ENCODE results near the gene FAXC. TPM values are rescaled to one million over a fixed set of nuclear protein-coding genes. Genes with fewer than 3 reads are reported as not detected.

FAXC gene
- total RNA-seq, 1 donor from 2014 or later = 68.9 TPM

GRCh38 chr6:99390896-99391295 is 41.4 kb upstream of the FAXC start:
- TF ChIP-seq, protein P1, sequence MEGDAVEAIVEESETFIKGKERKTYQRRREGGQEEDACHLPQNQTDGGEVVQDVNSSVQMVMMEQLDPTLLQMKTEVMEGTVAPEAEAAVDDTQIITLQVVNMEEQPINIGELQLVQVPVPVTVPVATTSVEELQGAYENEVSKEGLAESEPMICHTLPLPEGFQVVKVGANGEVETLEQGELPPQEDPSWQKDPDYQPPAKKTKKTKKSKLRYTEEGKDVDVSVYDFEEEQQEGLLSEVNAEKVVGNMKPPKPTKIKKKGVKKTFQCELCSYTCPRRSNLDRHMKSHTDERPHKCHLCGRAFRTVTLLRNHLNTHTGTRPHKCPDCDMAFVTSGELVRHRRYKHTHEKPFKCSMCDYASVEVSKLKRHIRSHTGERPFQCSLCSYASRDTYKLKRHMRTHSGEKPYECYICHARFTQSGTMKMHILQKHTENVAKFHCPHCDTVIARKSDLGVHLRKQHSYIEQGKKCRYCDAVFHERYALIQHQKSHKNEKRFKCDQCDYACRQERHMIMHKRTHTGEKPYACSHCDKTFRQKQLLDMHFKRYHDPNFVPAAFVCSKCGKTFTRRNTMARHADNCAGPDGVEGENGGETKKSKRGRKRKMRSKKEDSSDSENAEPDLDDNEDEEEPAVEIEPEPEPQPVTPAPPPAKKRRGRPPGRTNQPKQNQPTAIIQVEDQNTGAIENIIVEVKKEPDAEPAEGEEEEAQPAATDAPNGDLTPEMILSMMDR (IDR thresholded peaks at IDR 0.05; ENCODE audit: partially characterized antibody, unreplicated experiment) = no peak
- peaks cover 3% of the 10 kb centered on the region for H3K4me1 Mint-ChIP-seq (ENCODE audit: low read depth, unreplicated experiment)
- DNase-seq = no peak
- H3K36me3 Mint-ChIP-seq (ENCODE audit: unreplicated experiment) = no peaks in the 10 kb centered on the region
- no peak overlapping the region for H3K27ac Mint-ChIP-seq (ENCODE audit: unreplicated experiment)
- H3K9me3 Mint-ChIP-seq (ENCODE audit: unreplicated experiment) = peaks cover 5% of the 10 kb centered on the region
- H3K27me3 Mint-ChIP-seq (ENCODE audit: unreplicated experiment) = peaks cover 2% of the 10 kb centered on the region
- no peak overlapping the region for H3K4me3 Mint-ChIP-seq (ENCODE audit: unreplicated experiment)

DNA sequence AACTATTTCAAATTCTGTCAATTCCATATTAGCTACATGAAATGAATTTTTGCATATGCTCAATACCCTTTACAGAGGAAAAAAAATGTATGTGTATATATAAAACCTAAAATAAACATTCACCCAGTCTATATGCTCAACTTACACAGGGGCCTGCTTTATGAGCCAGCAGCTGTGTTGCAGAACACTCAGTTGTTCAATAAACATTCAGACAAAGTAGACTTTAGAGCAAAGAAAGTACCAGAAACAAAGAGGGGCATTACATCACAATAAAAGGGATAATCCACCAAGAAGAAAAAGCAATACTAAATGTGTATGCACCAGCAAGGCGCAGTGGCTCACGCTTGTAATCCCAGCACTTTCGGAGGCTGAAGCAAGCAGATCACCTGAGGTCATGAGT is 35.0 kb upstream of the FAXC start:
- no peak for DNase-seq
- no peaks in the 10 kb centered on the region for H3K9me3 Mint-ChIP-seq (ENCODE audit: unreplicated experiment)
- no peak overlapping the region for H3K27ac Mint-ChIP-seq (ENCODE audit: unreplicated experiment)
- H3K4me3 Mint-ChIP-seq (ENCODE audit: unreplicated experiment) = no peak overlapping the region
- no peaks in the 10 kb centered on the region for H3K27me3 Mint-ChIP-seq (ENCODE audit: unreplicated experiment)
- no peaks in the 10 kb centered on the region for H3K4me1 Mint-ChIP-seq (ENCODE audit: low read depth, unreplicated experiment)
- TF ChIP-seq, protein P1 (IDR thresholded peaks at IDR 0.05; ENCODE audit: partially characterized antibody, unreplicated experiment) = no peak
- no peaks in the 10 kb centered on the region for H3K36me3 Mint-ChIP-seq (ENCODE audit: unreplicated experiment)

DNA sequence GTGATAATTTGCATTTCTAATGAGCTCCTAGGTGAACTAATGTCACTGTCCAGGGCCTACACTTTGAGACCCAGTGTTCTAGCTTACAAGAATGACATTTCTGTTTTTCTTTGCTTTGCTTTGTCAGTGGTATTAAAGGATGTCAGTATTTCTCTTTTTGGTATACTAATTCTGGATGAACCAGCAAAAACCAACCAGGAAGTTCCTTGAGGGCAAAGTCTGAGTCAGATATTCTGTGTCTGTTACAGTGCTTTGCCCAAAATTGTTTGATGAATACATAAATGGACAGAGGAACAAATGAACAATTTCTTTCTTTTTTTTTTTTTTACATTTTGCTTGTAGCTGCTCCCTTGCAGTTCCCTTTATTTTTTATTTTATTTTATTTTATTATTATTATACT is 29.2 kb upstream of the FAXC start:
- Mint-ChIP-seq H3K4me3 (ENCODE audit: unreplicated experiment) (no peak overlapping the region), H3K9me3 (ENCODE audit: unreplicated experiment) (peaks cover 1% of the 10 kb centered on the region), H3K27me3 (ENCODE audit: unreplicated experiment) (no peaks in the 10 kb centered on the region), H3K36me3 (ENCODE audit: unreplicated experiment) (no peaks in the 10 kb centered on the region), H3K27ac (ENCODE audit: unreplicated experiment) (no peak overlapping the region), H3K4me1 (ENCODE audit: low read depth, unreplicated experiment) (no peaks in the 10 kb centered on the region)
- TF ChIP-seq, protein P1 (IDR thresholded peaks at IDR 0.05; ENCODE audit: partially characterized antibody, unreplicated experiment) = no peak
- no peak for DNase-seq

GRCh38 chr6:99369533-99369932 is 20.1 kb upstream of the FAXC start:
- no peaks in the 10 kb centered on the region for H3K36me3 Mint-ChIP-seq (ENCODE audit: unreplicated experiment)

GRCh38 chr6:99366852-99367251 is 17.4 kb upstream of the FAXC start:
- Mint-ChIP-seq H3K27ac (ENCODE audit: unreplicated experiment) (no peak overlapping the region), H3K27me3 (ENCODE audit: unreplicated experiment) (no peaks in the 10 kb centered on the region), H3K4me3 (ENCODE audit: unreplicated experiment) (no peak overlapping the region), H3K9me3 (ENCODE audit: unreplicated experiment) (no peaks in the 10 kb centered on the region), H3K4me1 (ENCODE audit: low read depth, unreplicated experiment) (no peaks in the 10 kb centered on the region), H3K36me3 (ENCODE audit: unreplicated experiment) (no peaks in the 10 kb centered on the region)
- TF ChIP-seq, protein P1 (IDR thresholded peaks at IDR 0.05; ENCODE audit: partially characterized antibody, unreplicated experiment) = no peak
- no peak for DNase-seq

More at GRCh38 chr6:99369533-99369932, 20.1 kb upstream of the FAXC start:
- Mint-ChIP-seq H3K4me1 (ENCODE audit: low read depth, unreplicated experiment) (no peaks in the 10 kb centered on the region), H3K9me3 (ENCODE audit: unreplicated experiment) (no peaks in the 10 kb centered on the region), H3K4me3 (ENCODE audit: unreplicated experiment) (no peak overlapping the region), H3K27ac (ENCODE audit: unreplicated experiment) (no peak overlapping the region), H3K27me3 (ENCODE audit: unreplicated experiment) (no peaks in the 10 kb centered on the region)
- TF ChIP-seq, protein P1 (IDR thresholded peaks at IDR 0.05; ENCODE audit: partially characterized antibody, unreplicated experiment) = no peak
- no peak for DNase-seq
